HepG2 (cell line): ENCODE results near the gene GAB3. TPM values are rescaled to one million over a fixed set of nuclear protein-coding genes. Genes with fewer than 3 reads are reported as not detected.

Experiments
- ATAC-seq: fragments of 200-7000 bp; cut with Tn5 transposase; 3 replicates; pipeline ENCODE4 v1.9.1; 2020; ENCODE audit warnings: mild to moderate bottlenecking, moderate library complexity
- BruUV-seq: library from RNA; stranded (reverse); fragments of 400-500 nt; replicated peaks from 2 replicates; lab custom pipeline; 2021; lab: Mats Ljungman, UMichigan
- CTCF ChIA-PET: fragments of 300-600 bp; formaldehyde crosslinking; extraction: SDS; loops from one replicate; lab custom pipeline; 2021; ENCODE audit warnings: low total read pairs, inconsistent platforms, low intra/inter-chr PET ratio; lab: Yijun Ruan, JAX
- POLR2A ChIA-PET: fragments of 350-600 bp; sonication (Branson Sonifier 250); formaldehyde crosslinking; loops from one replicate; lab custom pipeline; 2020; ENCODE audit warnings: antibody characterized with exemption, inconsistent platforms; lab: Yijun Ruan, JAX
- DNase-seq: peaks from one replicate; pipeline ENCODE4 v3.0.0-alpha.2; 2015; ENCODE audit warnings: low spot score
- FAIRE-seq: peaks from 3 replicates; lab custom pipeline; 2011; peaks lifted over from hg19 to GRCh38; lab: Jason Lieb, UNC
- H2AFZ ChIP-seq: one replicate; pipeline ENCODE4 v1.6.1; 2011; ENCODE audit warnings: low read length, inconsistent platforms
- H3K27ac ChIP-seq: fragments of 300-600 bp; 3 replicates; pipeline ENCODE4 v1.8.0; 2011; ENCODE audit warnings: mixed run types, mild to moderate bottlenecking, mixed read lengths, low read length, inconsistent platforms; ENCODE audit not compliant: insufficient read depth; ENCODE audit errors: extremely low read length
- H3K27me3 ChIP-seq, 2 experiments: fragments of 200-600 bp in 1 of 2; 2 replicates in 1 of 2; 3 replicates in 1 of 2; pipeline versions ENCODE4 v1.6.0 to v1.8.0; 2011; ENCODE audit warnings: low read length in 2 of 2, mild to moderate bottlenecking in 2 of 2, moderate library complexity in 2 of 2, inconsistent platforms in 1 of 2; ENCODE audit not compliant: insufficient read depth in 2 of 2, control insufficient read depth in 1 of 2
- H3K36me3 ChIP-seq, 2 experiments: fragments of 200-600 bp in 1 of 2; replicated peaks in 1 of 2; 2 replicates in 1 of 2; 3 replicates in 1 of 2; pipeline versions ENCODE4 v1.5.1 to v1.8.0; 2011; ENCODE audit warnings: low read length in 2 of 2, inconsistent platforms in 1 of 2; ENCODE audit not compliant: insufficient read depth in 2 of 2, control insufficient read depth in 1 of 2
- H3K4me1 ChIP-seq: 2 replicates; pipeline ENCODE4 v1.5.1; 2012; ENCODE audit warnings: low read length, inconsistent platforms; ENCODE audit not compliant: insufficient read depth
- H3K4me2 ChIP-seq: 2 replicates; pipeline ENCODE4 v1.6.0; 2011; ENCODE audit warnings: low read depth, low read length, inconsistent platforms
- H3K4me3 ChIP-seq, 3 experiments: fragments of 200-600 bp in 1 of 3; sonication (generic), shearing (Covaris generic) in 1 of 3; replicated peaks in 1 of 3; 2 replicates each; pipeline ENCODE4 v1.5.1; 2011 to 2016; ENCODE audit warnings: low read length in 3 of 3, inconsistent platforms in 2 of 3, low read depth in 2 of 3, mild to moderate bottlenecking in 2 of 3, control low read depth in 1 of 3, mixed read lengths in 1 of 3; ENCODE audit not compliant: insufficient read depth in 1 of 3
- H3K79me2 ChIP-seq: one replicate; pipeline ENCODE4 v1.6.1; 2011; ENCODE audit warnings: low read length, inconsistent platforms; ENCODE audit not compliant: insufficient read depth
- H3K9ac ChIP-seq: 2 replicates; pipeline ENCODE4 v1.6.0; 2011; ENCODE audit warnings: mild to moderate bottlenecking, low read depth, low read length, inconsistent platforms; ENCODE audit not compliant: insufficient read depth
- H3K9me3 ChIP-seq: 2 replicates; pipeline ENCODE4 v1.5.1; 2012; ENCODE audit warnings: mild to moderate bottlenecking, low read length
- H4K20me1 ChIP-seq: 2 replicates; pipeline ENCODE4 v1.6.0; 2011; ENCODE audit warnings: inconsistent platforms, mild to moderate bottlenecking, low read length, moderate library complexity; ENCODE audit not compliant: insufficient read depth
- GABPB1 ChIP-seq: IDR thresholded peaks from 2 replicates; pipeline ENCODE4 v1.6.1; 2016; ENCODE audit warnings: mild to moderate bottlenecking, missing genetic modification reagents, moderate library complexity, missing compliant biosample characterization
- ISL2 ChIP-seq: sonication (generic); formaldehyde crosslinking; IDR thresholded peaks from 2 replicates; pipeline ENCODE4 v1.5.0; 2020; ENCODE audit warnings: missing genetic modification reagents
- KDM3A ChIP-seq: IDR thresholded peaks from 2 replicates; pipeline ENCODE4 v1.6.1; 2018; ENCODE audit warnings: low read depth, missing compliant biosample characterization
- POLR2AphosphoS5 ChIP-seq: IDR thresholded peaks from 2 replicates; pipeline ENCODE4 v1.6.1; 2012; ENCODE audit warnings: low read depth, low read length
- PRDM15 ChIP-seq: sonication (generic); formaldehyde crosslinking; IDR thresholded peaks from 2 replicates; pipeline ENCODE4 v1.4.0; 2020; ENCODE audit warnings: missing genetic modification reagents
- PRDM4 ChIP-seq: sonication (generic); formaldehyde crosslinking; IDR thresholded peaks from 2 replicates; pipeline ENCODE4 v1.9.0; 2021; ENCODE audit warnings: missing genetic modification reagents, borderline replicate concordance
- RBAK ChIP-seq: sonication (generic); formaldehyde crosslinking; IDR thresholded peaks from 2 replicates; pipeline ENCODE4 v1.5.1; 2020; ENCODE audit warnings: mild to moderate bottlenecking, missing genetic modification reagents
- USF2 ChIP-seq, 2 experiments: sonication (generic) in 1 of 2; formaldehyde crosslinking in 1 of 2; IDR thresholded peaks; 2 replicates each; pipeline versions ENCODE4 v1.5.1 to v1.6.1; 2011 to 2020; ENCODE audit warnings: borderline replicate concordance in 1 of 2, low read depth in 1 of 2, low read length in 1 of 2, mild to moderate bottlenecking in 1 of 2, missing genetic modification reagents in 1 of 2, moderate library complexity in 1 of 2
- ZNF121 ChIP-seq: sonication (generic); formaldehyde crosslinking; IDR thresholded peaks from 2 replicates; pipeline ENCODE4 v1.5.0; 2020; ENCODE audit warnings: mild to moderate bottlenecking, missing genetic modification reagents
- ZNF232 ChIP-seq: sonication (generic); formaldehyde crosslinking; IDR thresholded peaks from 2 replicates; pipeline ENCODE4 v1.4.0; 2020; ENCODE audit warnings: missing genetic modification reagents, borderline replicate concordance
- ZNF598 ChIP-seq: sonication (generic); formaldehyde crosslinking; IDR thresholded peaks from 2 replicates; pipeline ENCODE4 v1.5.1; 2020; ENCODE audit warnings: mild to moderate bottlenecking, missing genetic modification reagents, borderline replicate concordance
- WGBS: methylation state at CpG from one replicate; pipeline ENCODE4 v1.1.6; 2017; ENCODE audit warnings: low lambda C conversion rate; 5-methylcytosine and 5-hydroxymethylcytosine counted together
- in situ Hi-C: cut with HindIII; loops from 2 replicates; pipeline ENCODE4 v1.10.0; 2017; ENCODE audit warnings: low pct_unique_long_range_greater_than_20kb; ENCODE audit not compliant: extremely low pct_ligation_motif_present
- intact Hi-C: fragments of 100-400 bp; cut with micrococcal nuclease; formaldehyde crosslinking; loops from one replicate; pipeline ENCODE4 v1.10.0; 2022; ENCODE audit not compliant: unreplicated experiment
- polyA plus RNA-seq, 8 experiments: library from polyadenylated mRNA; depleted of rRNA in 3 of 8; stranded (reverse) in 7 of 8; unstranded in 1 of 8; fragments of >200 nt; fragmentation: Illumina TruSeq in 4 of 8; extraction: Trizol in 4 of 8; gene quantifications; 2 replicates each; pipeline versions ENCODE4 v1.2.1 to v1.2.3, GENCODE V29; 2011 to 2016; ENCODE audit warnings: low read depth in 4 of 8, missing spikeins in 1 of 8, mixed read lengths in 1 of 8; ENCODE audit not compliant: insufficient read depth in 1 of 8
- total RNA-seq, 5 experiments: library from RNA; depleted of rRNA; stranded (reverse); fragments of >200 nt; fragmentation: Illumina TruSeq; extraction: Trizol; gene quantifications; 2 replicates each; pipeline ENCODE4 v1.2.3, GENCODE V29; 2016; ENCODE audit warnings: low read depth in 1 of 5

The GAB3 gene
- total and polyA plus RNA-seq, 2 of the 13 experiments (the other 11 are each of a cell fraction or from before 2014, with no cell fraction given), result not detected

- TF ChIP-seq PRDM4 (no peak), KDM3A (CRISPR knock-in tag) (no peak), PRDM15 (CRISPR knock-in tag) (no peak)
These were observed 15.0 kb downstream of the GAB3 start (continued) for GRCh38 chrX:154735695-154736393.

GRCh38 chrX:154734061-154734781 lies 16.7 kb downstream of the GAB3 start:
- Histone ChIP-seq H3K4me2 (no peak overlapping the region), H2AFZ (no peak overlapping the region), H3K27ac (no peak overlapping the region), H3K36me3 (no peaks in the 10 kb centered on the region), H3K4me3 (no peak overlapping the region), H3K27me3 (no peaks in the 10 kb centered on the region; a peak in 1 of 5 replicates), H3K79me2 (no peaks in the 10 kb centered on the region), H4K20me1 (no peaks in the 10 kb centered on the region), H3K4me1 (0 out of 2 replicates have a peak, but pooled peaks cover 6% of the 10 kb centered on the region), H3K9ac (no peak overlapping the region), H3K9me3 (no peaks in the 10 kb centered on the region)
- no TSS peak for BruUV-seq
- intact Hi-C loops, result no loop called here
- in situ Hi-C loops, result no loop called here
- CTCF ChIA-PET, result no interaction called here
- FAIRE-seq (no peak), DNase-seq (no peak), ATAC-seq (no peak)
- POLR2A ChIA-PET, result no interaction called here
- WGBS, result 0% methylated on average over 4 of the region's 8 CpGs
- TF ChIP-seq ZNF121 (no peak), ISL2 (CRISPR knock-in tag) (no peak), ZNF232 (CRISPR knock-in tag) (no peak), POLR2AphosphoS5 (no peak), USF2 (IDR thresholded peaks at IDR 0.05; ENCODE audit: low read depth, low read length) (no peak), USF2 (CRISPR knock-in tag; IDR thresholded peaks at IDR 0.05; ENCODE audit: borderline replicate concordance) (no peak), GABPB1 (no peak), RBAK (CRISPR knock-in tag) (no peak), ZNF598 (CRISPR knock-in tag) (no peak)
